Activated CD4-positive, alpha-beta memory T cell treated with anti-CD3 and anti-CD28 coated beads for 36 hours (primary cell): ENCODE results near the gene DNAI4. TPM values are rescaled to one million over a fixed set of nuclear protein-coding genes. Genes with fewer than 3 reads are reported as not detected.
"Not testable (repeated sequence)": the region's sequence is repeated elsewhere in the genome, so short reads cannot be mapped to it uniquely, and the experiment has no call there.

ENCODE experiments used
- CTCF ChIA-PET: fragments of 350-600 bp; sonication (Branson Sonifier 250); formaldehyde crosslinking; loops from one replicate; lab custom pipeline; 2021; ENCODE audit warnings: antibody characterized with exemption, inconsistent platforms; lab: Charles Lee
- POLR2A ChIA-PET: fragments of 350-600 bp; sonication (Branson Sonifier 250); formaldehyde crosslinking; loops from one replicate; lab custom pipeline; 2021; ENCODE audit warnings: antibody characterized with exemption; lab: Charles Lee
- DNase-seq: peaks from one replicate; pipeline ENCODE4 v3.0.0-alpha.2; 2020
- H3K27ac Mint-ChIP-seq: one replicate; pipeline ENCODE4 v1.8.0; 2021; ENCODE audit warnings: mixed read lengths
- H3K27me3 Mint-ChIP-seq: one replicate; pipeline ENCODE4 v1.8.0; 2021; ENCODE audit warnings: mixed read lengths
- H3K36me3 Mint-ChIP-seq: one replicate; pipeline ENCODE4 v1.8.0; 2021; ENCODE audit warnings: mixed read lengths
- H3K4me1 Mint-ChIP-seq: one replicate; pipeline ENCODE4 v1.8.0; 2021; ENCODE audit warnings: low read depth, mixed read lengths
- H3K4me3 Mint-ChIP-seq: one replicate; pipeline ENCODE4 v1.8.0; 2021; ENCODE audit warnings: mild to moderate bottlenecking, mixed read lengths
- H3K9me3 Mint-ChIP-seq: one replicate; pipeline ENCODE4 v1.8.0; 2021; ENCODE audit warnings: mixed read lengths
- intact Hi-C: fragments of 100-400 bp; cut with micrococcal nuclease; formaldehyde crosslinking; loops from one replicate; pipeline ENCODE4 v1.15.1; 2023
- total RNA-seq, 2 experiments: library from RNA; stranded (reverse); gene quantifications; one replicate each; pipeline ENCODE4 v1.2.3, GENCODE V29; 2021

The DNAI4 gene
- total RNA-seq, 2 experiments from 2014 or later: 1.4 to 1.6 TPM

DNA sequence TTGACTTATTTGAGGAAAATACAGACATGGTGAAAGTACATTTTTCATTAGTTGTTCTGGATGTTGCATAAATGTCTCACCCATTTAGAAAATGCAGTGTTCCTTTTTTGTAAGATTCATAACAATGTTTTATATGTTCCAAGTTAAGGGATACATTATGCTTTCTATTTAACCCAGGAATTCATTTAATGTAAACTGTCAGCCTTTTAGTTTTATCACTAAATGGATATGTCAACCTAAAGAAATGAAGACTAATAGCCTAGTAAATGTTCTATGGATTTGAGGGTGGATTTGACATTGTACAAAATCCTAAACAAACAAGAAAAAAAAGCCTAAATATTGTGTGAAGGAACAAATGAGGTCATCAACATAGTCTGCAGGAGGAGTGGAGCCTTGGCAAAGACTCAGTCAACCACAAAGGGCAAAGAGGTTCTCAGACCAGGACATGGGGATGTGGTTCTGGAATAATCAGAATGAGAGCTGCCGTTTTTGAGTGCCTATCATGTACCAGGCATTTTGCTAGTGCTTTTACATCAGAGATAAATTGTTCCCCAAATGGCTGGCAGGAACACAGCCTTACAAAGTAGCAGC lies 114.8 kb downstream of the DNAI4 start:
- no peak overlapping the region for H3K4me3 Mint-ChIP-seq
- CTCF ChIA-PET: no interaction called here
- no peak overlapping the region for H3K27ac Mint-ChIP-seq
- peaks cover 2% of the 10 kb centered on the region for H3K9me3 Mint-ChIP-seq
- intact Hi-C loops: no loop called here
- POLR2A ChIA-PET: no interaction called here
- H3K27me3 Mint-ChIP-seq: peaks cover 3% of the 10 kb centered on the region
- DNase-seq: no peak
- H3K36me3 Mint-ChIP-seq: no peaks in the 10 kb centered on the region
- H3K4me1 Mint-ChIP-seq: no peaks in the 10 kb centered on the region

DNA sequence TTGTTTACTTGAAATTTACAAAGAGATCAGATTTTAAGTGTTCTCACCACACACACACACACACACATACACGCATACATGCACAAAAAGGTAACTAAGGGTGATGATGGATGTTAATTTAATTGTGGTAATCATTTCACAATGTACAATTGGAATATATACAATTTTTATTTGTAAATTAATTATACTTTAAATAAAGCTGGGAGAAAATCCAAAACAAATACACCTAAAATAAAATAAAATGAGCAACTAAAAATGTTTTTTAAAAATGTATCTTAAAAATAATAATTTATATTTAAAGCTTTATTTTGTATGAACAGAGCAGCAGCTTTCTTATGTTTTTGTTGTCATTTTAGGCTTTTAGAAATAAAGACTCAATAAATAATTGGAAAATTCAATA lies 115.4 kb downstream of the DNAI4 start:
- no peaks in the 10 kb centered on the region for H3K4me1 Mint-ChIP-seq
- ChIA-PET CTCF (no interaction called here), POLR2A (no interaction called here)
- intact Hi-C loops: no loop called here
- H3K4me3 Mint-ChIP-seq: no peak overlapping the region
- peaks cover 2% of the 10 kb centered on the region for H3K9me3 Mint-ChIP-seq
- H3K27me3 Mint-ChIP-seq: peaks cover 3% of the 10 kb centered on the region
- H3K36me3 Mint-ChIP-seq: no peaks in the 10 kb centered on the region
- DNase-seq: no peak
- H3K27ac Mint-ChIP-seq: no peak overlapping the region

DNA sequence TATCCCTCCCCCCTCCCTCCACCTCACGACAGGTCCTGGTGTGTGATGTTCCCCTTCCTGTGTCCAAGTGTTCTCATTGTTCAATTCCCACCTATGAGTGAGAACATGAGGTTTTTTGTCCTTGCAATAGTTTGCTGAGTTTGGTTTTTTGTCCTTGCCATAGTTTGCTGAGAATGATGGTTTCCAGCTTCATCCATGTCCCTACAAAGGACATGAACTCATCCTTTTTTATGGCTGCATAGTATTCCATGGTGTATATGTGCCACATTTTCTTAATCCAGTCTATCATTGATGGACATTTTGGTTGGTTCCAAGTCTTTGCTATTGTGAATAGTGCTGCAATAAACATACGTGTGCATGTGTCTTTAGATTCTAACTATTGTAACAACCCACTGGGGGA lies 128.8 kb downstream of the DNAI4 start:
- H3K27me3 Mint-ChIP-seq, H3K9me3 Mint-ChIP-seq, POLR2A ChIA-PET, H3K4me3 Mint-ChIP-seq, CTCF ChIA-PET, intact Hi-C loops, DNase-seq, H3K27ac Mint-ChIP-seq, H3K36me3 Mint-ChIP-seq, H3K4me1 Mint-ChIP-seq: not testable (repeated sequence)

DNA sequence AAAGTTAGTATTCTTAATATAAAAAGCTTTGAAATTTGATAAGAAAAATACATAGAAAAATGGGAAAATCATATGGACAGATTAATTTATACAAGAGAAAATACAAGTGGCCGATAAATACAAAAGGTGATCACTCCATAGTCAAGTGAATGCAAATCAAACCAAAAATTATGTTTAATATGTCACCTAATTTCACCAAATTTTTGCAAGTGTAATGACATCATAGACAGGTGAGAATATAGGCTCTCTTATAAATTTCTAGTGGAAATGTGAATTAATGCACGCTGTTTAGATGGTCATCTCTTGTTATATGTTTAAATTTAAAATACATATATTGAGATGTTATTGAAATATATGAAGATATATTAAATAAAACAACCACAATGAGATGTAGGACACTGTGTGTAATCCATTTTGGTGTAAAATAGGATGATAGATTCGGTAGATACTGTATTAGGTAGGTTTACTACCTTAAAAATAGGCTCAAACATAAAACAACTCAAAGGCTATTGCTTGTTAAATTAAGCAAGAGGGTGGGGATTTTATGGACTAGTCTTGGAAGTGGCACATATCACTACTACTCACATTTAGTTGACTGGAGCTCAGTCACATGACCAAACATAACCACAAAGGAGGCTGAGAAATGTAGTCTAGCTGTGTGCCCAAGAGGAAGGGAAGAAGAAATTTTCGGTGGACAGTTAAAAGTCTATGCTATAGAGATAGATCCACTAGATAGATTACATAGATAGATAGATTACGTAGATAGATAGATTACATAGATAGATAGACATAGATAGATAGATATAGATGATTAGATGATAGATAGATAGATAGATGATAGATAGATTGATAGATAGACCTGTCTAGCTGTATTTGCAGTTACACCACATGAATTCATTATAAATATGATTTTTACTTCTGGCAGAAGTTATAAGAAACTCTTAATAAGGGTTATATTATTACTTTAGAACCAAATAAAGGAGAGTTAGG lies 132.7 kb downstream of the DNAI4 start:
- intact Hi-C loops: no loop called here
- no peaks in the 10 kb centered on the region for H3K27me3 Mint-ChIP-seq
- H3K36me3 Mint-ChIP-seq: no peaks in the 10 kb centered on the region
- peaks cover 3% of the 10 kb centered on the region for H3K9me3 Mint-ChIP-seq
- CTCF ChIA-PET: interaction anchor here (0.6 kb wide), 1 partner anchor 419 kb away, joined by 6 read pairs; no protein-coding TSS in a partner anchor
- no peak overlapping the region for H3K4me3 Mint-ChIP-seq
- H3K27ac Mint-ChIP-seq: no peak overlapping the region
- DNase-seq: no peak
- POLR2A ChIA-PET: interaction anchor here (1.1 kb wide), 1 partner anchor 59 kb away, joined by 3 read pairs; no protein-coding TSS in a partner anchor
- peaks cover 12% of the 10 kb centered on the region for H3K4me1 Mint-ChIP-seq

GRCh38 chr1:66788231-66788939 lies 136.3 kb downstream of the DNAI4 start:
- Mint-ChIP-seq H3K36me3 (no peaks in the 10 kb centered on the region), H3K4me1 (peaks cover 14% of the 10 kb centered on the region), H3K9me3 (peaks cover 4% of the 10 kb centered on the region), H3K4me3 (peak overlapping the region; percentile 44), H3K27ac (peak overlapping the region; percentile 62), H3K27me3 (no peaks in the 10 kb centered on the region)
- POLR2A ChIA-PET: no interaction called here
- intact Hi-C loops: loop anchor here (1.0 to 2.0 kb wide), 2 partner anchors 18 to 140 kb away; no protein-coding TSS in a partner anchor
- DNase-seq: peak; percentile 78
- CTCF ChIA-PET: interaction anchor here (0.6 kb wide), 1 partner anchor 131 kb away, joined by 3 read pairs; no protein-coding TSS in a partner anchor

DNA sequence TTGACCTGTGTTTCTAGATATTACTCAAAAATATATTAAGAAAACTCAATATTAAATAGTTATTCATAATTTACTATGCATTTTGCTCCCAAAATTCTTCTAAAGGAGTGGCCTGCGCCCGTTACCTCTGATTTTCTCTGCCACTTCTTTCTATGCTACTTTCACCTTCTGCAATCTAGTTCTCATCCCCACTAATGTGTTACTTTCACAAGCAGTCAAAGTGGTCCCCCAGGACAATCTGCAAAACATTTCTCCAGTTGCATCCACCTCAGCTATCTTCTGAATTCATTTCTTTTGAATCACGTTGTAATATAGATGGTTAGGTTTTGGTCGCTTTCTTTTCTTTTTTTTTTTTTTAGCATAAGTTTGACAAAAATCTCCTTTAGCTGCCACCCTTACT lies 137.0 kb downstream of the DNAI4 start:
- H3K27ac Mint-ChIP-seq: no peak overlapping the region
- intact Hi-C loops: loop anchor here (1.0 to 2.0 kb wide), 2 partner anchors 17 to 141 kb away; no protein-coding TSS in a partner anchor
- peaks cover 14% of the 10 kb centered on the region for H3K4me1 Mint-ChIP-seq
- DNase-seq: no peak
- H3K36me3 Mint-ChIP-seq: no peaks in the 10 kb centered on the region
- ChIA-PET CTCF (no interaction called here), POLR2A (no interaction called here)
- H3K9me3 Mint-ChIP-seq: peaks cover 4% of the 10 kb centered on the region
- H3K4me3 Mint-ChIP-seq: no peak overlapping the region
- no peaks in the 10 kb centered on the region for H3K27me3 Mint-ChIP-seq

GRCh38 chr1:66785800-66786199 lies 138.9 kb downstream of the DNAI4 start:
- CTCF ChIA-PET, H3K27ac Mint-ChIP-seq, intact Hi-C loops, H3K4me3 Mint-ChIP-seq, H3K9me3 Mint-ChIP-seq, H3K36me3 Mint-ChIP-seq, POLR2A ChIA-PET, DNase-seq, H3K27me3 Mint-ChIP-seq: not testable (repeated sequence)
- H3K4me1 Mint-ChIP-seq: peaks cover 14% of the 10 kb centered on the region

GRCh38 chr1:66779475-66780078 lies 145.1 kb downstream of the DNAI4 start:
- DNase-seq: no peak
- CTCF ChIA-PET: interaction anchor here (1.0 kb wide), 1 partner anchor 10 kb away, joined by 3 read pairs; no protein-coding TSS in a partner anchor
- Mint-ChIP-seq H3K4me3 (no peak overlapping the region), H3K36me3 (no peaks in the 10 kb centered on the region), H3K27ac (no peak overlapping the region), H3K4me1 (no peaks in the 10 kb centered on the region), H3K27me3 (peaks cover 3% of the 10 kb centered on the region), H3K9me3 (peaks cover 4% of the 10 kb centered on the region)
- POLR2A ChIA-PET: no interaction called here
- intact Hi-C loops: no loop called here

DNA sequence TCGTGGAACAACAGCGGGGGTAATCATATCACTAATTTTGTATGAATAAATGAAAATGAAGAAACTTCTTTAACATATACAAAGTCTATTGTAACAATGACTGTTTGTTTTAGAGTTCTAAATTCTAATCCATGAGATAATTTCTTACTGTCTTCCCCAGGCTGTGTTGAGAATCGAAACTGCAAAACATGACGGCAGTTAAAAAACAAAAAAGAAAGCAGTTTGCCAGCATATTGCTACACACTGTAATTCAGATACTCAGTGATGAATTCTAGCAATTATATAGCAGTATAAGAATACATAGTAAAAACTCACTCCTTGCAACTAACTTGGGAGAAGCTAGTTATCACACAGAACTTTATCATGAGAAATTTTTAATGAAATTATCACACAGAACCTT lies 145.7 kb downstream of the DNAI4 start:
- Mint-ChIP-seq H3K9me3 (no peaks in the 10 kb centered on the region), H3K36me3 (no peaks in the 10 kb centered on the region), H3K4me3 (no peak overlapping the region), H3K27me3 (peaks cover 3% of the 10 kb centered on the region), H3K27ac (no peak overlapping the region), H3K4me1 (no peaks in the 10 kb centered on the region)
- no peak for DNase-seq
- CTCF ChIA-PET: interaction anchor here (1.0 kb wide), 1 partner anchor 9 kb away, joined by 3 read pairs; no protein-coding TSS in a partner anchor
- POLR2A ChIA-PET: no interaction called here
- intact Hi-C loops: no loop called here

GRCh38 chr1:66778266-66778665 lies 146.4 kb downstream of the DNAI4 start:
- Mint-ChIP-seq H3K9me3 (no peaks in the 10 kb centered on the region), H3K27ac (no peak overlapping the region), H3K36me3 (no peaks in the 10 kb centered on the region), H3K4me1 (no peaks in the 10 kb centered on the region), H3K27me3 (peaks cover 3% of the 10 kb centered on the region), H3K4me3 (no peak overlapping the region)
- CTCF ChIA-PET: interaction anchor here (2.1 kb wide), 1 partner anchor 13 kb away, joined by 9 read pairs; no protein-coding TSS in a partner anchor
- intact Hi-C loops: no loop called here
- DNase-seq: no peak
- POLR2A ChIA-PET: no interaction called here

DNA sequence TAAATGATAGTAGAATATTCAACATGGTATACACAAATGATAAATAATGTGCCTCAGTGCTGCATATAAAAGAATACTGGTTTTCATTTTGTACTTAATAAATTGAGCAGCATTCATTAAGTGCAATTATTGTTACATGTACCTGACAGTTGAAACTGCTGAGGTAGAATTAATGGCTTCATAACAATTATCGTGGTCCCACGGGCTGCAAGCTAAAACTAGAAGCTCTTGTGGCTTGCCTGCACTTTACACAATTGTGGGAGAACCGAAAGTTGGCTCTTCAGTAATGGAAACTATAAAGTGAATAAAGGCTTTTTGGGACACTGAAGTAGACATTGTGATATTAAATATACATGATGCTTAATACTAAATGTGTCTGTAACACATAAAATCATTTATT lies 146.8 kb downstream of the DNAI4 start:
- peaks cover 3% of the 10 kb centered on the region for H3K27me3 Mint-ChIP-seq
- intact Hi-C loops: no loop called here
- H3K4me1 Mint-ChIP-seq: no peaks in the 10 kb centered on the region
- no peaks in the 10 kb centered on the region for H3K36me3 Mint-ChIP-seq
- CTCF ChIA-PET: interaction anchor here (2.1 kb wide), 1 partner anchor 12 kb away, joined by 9 read pairs; no protein-coding TSS in a partner anchor
- POLR2A ChIA-PET: no interaction called here
- H3K9me3 Mint-ChIP-seq: no peaks in the 10 kb centered on the region
- DNase-seq: no peak
- H3K27ac Mint-ChIP-seq: no peak overlapping the region
- no peak overlapping the region for H3K4me3 Mint-ChIP-seq
